Erythroblast (primary cell): Measurements from ENCODE around the gene TEX2.

ENCODE experiments used
- DNase-seq, 2 experiments: peaks; one replicate each; lab custom pipeline; 2025; lab: John Stamatoyannopoulos, UW
- GATA1 ChIP-seq: IDR thresholded peaks from 2 replicates; pipeline ENCODE4 v1.6.1; 2011; ENCODE audit warnings: low read depth, mild to moderate bottlenecking, control low read depth, low read length, moderate library complexity
- POLR2A ChIP-seq: IDR thresholded peaks from 2 replicates; pipeline ENCODE4 v1.6.1; 2011; ENCODE audit warnings: mild to moderate bottlenecking, low read length

Gene TEX2

DNA sequence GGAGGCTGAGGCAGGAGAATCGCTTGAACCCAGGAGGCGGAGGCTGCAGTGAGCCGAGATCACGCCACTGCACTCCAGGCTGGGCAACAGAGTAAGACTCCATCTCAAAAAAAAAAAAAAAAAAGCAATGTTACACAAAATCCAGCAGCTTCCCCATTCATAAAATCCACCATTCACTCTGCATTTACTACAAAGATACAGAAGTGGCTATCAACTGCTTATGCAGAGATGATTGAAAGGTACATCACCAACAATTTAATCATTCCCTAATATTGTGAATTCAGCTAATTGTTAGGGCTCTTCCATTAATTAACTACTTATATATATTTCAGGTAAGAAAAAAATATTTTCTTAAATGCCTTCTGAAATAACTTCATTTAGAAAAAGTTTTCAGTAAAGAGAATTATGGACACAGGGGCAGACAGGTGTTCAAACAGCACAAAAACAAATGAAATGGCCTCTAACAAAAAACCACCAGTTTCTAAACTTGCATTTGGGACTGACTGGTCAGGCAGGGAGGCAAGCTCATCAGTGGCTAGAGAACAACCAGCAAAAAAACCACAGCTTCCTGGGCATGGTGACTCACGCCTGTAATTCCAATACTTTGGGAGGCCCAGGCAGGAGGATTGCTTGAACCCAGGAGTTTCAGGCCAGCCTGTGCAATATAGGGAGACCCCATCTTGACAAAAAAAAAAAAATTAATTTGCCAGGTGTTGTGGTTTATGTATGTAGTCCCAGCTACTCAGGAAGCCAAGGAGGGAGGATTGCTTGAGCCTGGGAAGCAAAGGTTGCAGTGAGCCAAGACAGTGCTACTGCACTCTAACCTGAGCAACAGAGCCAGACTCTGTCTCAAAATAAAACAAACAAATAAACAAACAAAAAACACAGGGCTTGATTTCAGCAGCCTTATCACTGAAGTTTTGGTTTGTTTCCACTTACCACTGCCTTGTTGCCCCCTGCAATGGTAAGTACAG is 159.4 kb downstream of the TEX2 start:
- TF ChIP-seq GATA1 (no peak), POLR2A (no peak)

DNA sequence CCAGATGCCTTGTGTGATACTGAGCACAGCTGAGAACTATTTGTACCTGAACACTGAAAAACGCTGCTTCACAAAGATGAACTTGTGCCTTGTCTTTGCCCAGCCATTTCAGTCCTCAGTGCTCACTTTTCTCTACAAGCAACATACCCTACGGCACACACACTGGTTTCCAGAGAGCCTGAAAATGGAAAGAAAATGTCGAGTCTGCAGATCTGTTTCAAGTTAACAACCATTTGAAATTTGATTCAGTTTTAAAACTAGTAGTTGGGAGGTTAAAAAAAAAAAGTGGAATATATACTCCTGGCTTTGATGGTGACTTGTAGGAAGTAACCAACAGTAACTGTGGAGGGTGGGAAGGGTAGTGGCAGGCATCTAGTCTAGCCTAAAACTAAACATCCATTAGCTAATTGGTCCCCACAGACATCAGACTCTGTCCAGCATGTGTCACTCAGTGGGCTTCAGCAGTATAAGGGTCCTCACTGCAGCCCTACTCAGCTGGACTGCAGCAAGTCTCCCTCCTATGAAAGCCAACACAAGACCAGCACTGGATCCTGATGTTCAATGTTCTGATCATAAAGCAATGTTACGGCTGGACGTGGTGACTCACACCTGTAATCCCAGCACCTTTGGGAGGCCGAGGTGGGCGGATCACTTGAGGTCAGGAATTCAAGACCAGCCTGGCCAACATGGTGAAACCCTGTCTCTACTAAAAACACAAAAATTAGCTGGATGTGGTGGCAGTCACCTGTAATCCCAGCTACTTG is 160.3 kb downstream of the TEX2 start:
- no peak for DNase-seq
- no peak for TF ChIP-seq GATA1
- no peak for TF ChIP-seq POLR2A

More for the DNA sequence above, 159.4 kb downstream of the TEX2 start:
- no peak for DNase-seq

DNA sequence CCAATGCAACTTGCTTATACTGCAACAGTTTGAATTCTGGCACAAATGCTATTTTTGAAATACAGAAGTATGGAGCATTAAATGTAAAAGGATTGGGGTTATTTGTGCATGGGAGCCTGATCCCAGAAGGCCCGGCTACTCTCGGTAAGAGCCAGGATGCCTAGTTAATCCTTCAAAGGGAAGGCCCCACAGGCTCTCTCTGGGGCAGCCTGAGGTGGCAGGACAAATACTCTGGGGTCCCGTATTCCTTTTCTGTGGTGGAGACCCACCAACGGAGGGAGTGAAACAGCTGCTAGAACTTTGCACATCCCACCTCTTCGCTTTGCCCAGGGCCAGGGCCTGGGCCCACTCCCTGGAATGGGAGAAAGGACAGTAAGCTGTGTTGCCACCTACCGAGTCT is 163.5 kb downstream of the TEX2 start:
- DNase-seq = no peak
- TF ChIP-seq GATA1 (no peak), POLR2A (no peak)
